Calu3 (cell line): ENCODE results near the gene CPT1A. TPM values are rescaled to one million over a fixed set of nuclear protein-coding genes. Genes with fewer than 3 reads are reported as not detected.

Source experiments
- BruUV-seq: library from RNA; stranded (reverse); fragments of 400-500 nt; replicated peaks from 2 replicates; lab custom pipeline; 2021; lab: Mats Ljungman, UMichigan
- CTCF ChIA-PET: fragments of 300-600 bp; sonication (Branson Sonifier 250); formaldehyde crosslinking; loops from one replicate; lab custom pipeline; 2022; ENCODE audit warnings: antibody characterized with exemption; lab: Charles Lee
- DNase-seq: peaks from one replicate; pipeline ENCODE4 v3.0.0; 2022
- H3K27ac Mint-ChIP-seq: one replicate; pipeline ENCODE4 v1.8.0; 2022; ENCODE audit warnings: mixed read lengths; ENCODE audit not compliant: unreplicated experiment
- H3K27me3 Mint-ChIP-seq: one replicate; pipeline ENCODE4 v1.8.0; 2022; ENCODE audit warnings: mixed read lengths; ENCODE audit not compliant: unreplicated experiment
- H3K36me3 Mint-ChIP-seq: one replicate; pipeline ENCODE4 v1.8.0; 2022; ENCODE audit warnings: mild to moderate bottlenecking, moderate library complexity, mixed read lengths; ENCODE audit not compliant: insufficient read depth, unreplicated experiment
- H3K4me1 Mint-ChIP-seq: one replicate; pipeline ENCODE4 v1.8.0; 2022; ENCODE audit warnings: mild to moderate bottlenecking, low read depth, mixed read lengths; ENCODE audit not compliant: unreplicated experiment
- H3K4me3 Mint-ChIP-seq: one replicate; pipeline ENCODE4 v1.8.0; 2022; ENCODE audit warnings: mild to moderate bottlenecking, low read depth, moderate library complexity, mixed read lengths; ENCODE audit not compliant: unreplicated experiment
- H3K9me3 Mint-ChIP-seq: one replicate; pipeline ENCODE4 v1.8.0; 2022; ENCODE audit warnings: low read depth, mixed read lengths; ENCODE audit not compliant: unreplicated experiment
- CTCF ChIP-seq: fragments of 200-600 bp; IDR thresholded peaks from one replicate; pipeline ENCODE4 v1.8.0; 2022; ENCODE audit warnings: antibody characterized with exemption; ENCODE audit not compliant: unreplicated experiment
- intact Hi-C: fragments of 100-400 bp; cut with micrococcal nuclease; formaldehyde crosslinking; loops from one replicate; pipeline ENCODE4 v1.10.0; 2022; ENCODE audit not compliant: unreplicated experiment
- total RNA-seq: library from RNA; stranded (reverse); gene quantifications from 2 replicates; pipeline ENCODE4 v1.2.3, GENCODE V29; 2022

CPT1A gene
- total RNA-seq, 1 experiment from 2014 or later: 45.9 TPM

GRCh38 chr11:68808787-68809186 lies 32.9 kb downstream of the CPT1A start:
- intact Hi-C loops: no loop called here
- DNase-seq: no peak
- Mint-ChIP-seq H3K9me3 (no peaks in the 10 kb centered on the region), H3K4me1 (no peaks in the 10 kb centered on the region), H3K36me3 (peaks cover 19% of the 10 kb centered on the region), H3K27me3 (no peaks in the 10 kb centered on the region), H3K27ac (no peak overlapping the region), H3K4me3 (no peak overlapping the region)
- no peak for TF ChIP-seq CTCF
- CTCF ChIA-PET: interaction anchor here (0.6 kb wide), 1 partner anchor 34 kb away, joined by 5 read pairs; no protein-coding TSS in a partner anchor
- BruUV-seq: no TSS peak

GRCh38 chr11:68806931-68807844 lies 34.5 kb downstream of the CPT1A start:
- TF ChIP-seq CTCF: no peak
- BruUV-seq: no TSS peak
- CTCF ChIA-PET: no interaction called here
- H3K9me3 Mint-ChIP-seq: no peaks in the 10 kb centered on the region
- H3K27ac Mint-ChIP-seq: no peak overlapping the region
- no peaks in the 10 kb centered on the region for H3K4me1 Mint-ChIP-seq
- no peak for DNase-seq
- peaks cover 12% of the 10 kb centered on the region for H3K36me3 Mint-ChIP-seq
- no peak overlapping the region for H3K4me3 Mint-ChIP-seq
- no peaks in the 10 kb centered on the region for H3K27me3 Mint-ChIP-seq
- intact Hi-C loops: no loop called here

- H3K27me3 Mint-ChIP-seq: no peaks in the 10 kb centered on the region
- intact Hi-C loops: no loop called here
- no peaks in the 10 kb centered on the region for H3K4me1 Mint-ChIP-seq
- H3K27ac Mint-ChIP-seq: no peak overlapping the region
- CTCF ChIA-PET: interaction anchor here (0.6 kb wide), 1 partner anchor 8 kb away, joined by 5 read pairs; no protein-coding TSS in a partner anchor
- no peaks in the 10 kb centered on the region for H3K9me3 Mint-ChIP-seq
- H3K36me3 Mint-ChIP-seq: peaks cover 14% of the 10 kb centered on the region
- DNase-seq: no peak
- no peak for TF ChIP-seq CTCF
- H3K4me3 Mint-ChIP-seq: no peak overlapping the region
- BruUV-seq: no TSS peak
Measured at GRCh38 chr11:68804786-68805185, 36.9 kb downstream of the CPT1A start.

GRCh38 chr11:68803766-68804165 lies 38.0 kb downstream of the CPT1A start:
- no TSS peak for BruUV-seq
- H3K4me3 Mint-ChIP-seq: no peak overlapping the region
- CTCF ChIA-PET: interaction anchor here (0.6 kb wide), 1 partner anchor 121 kb away, joined by 3 read pairs; no protein-coding TSS in a partner anchor
- H3K4me1 Mint-ChIP-seq: no peaks in the 10 kb centered on the region
- H3K9me3 Mint-ChIP-seq: no peaks in the 10 kb centered on the region
- no peaks in the 10 kb centered on the region for H3K27me3 Mint-ChIP-seq
- DNase-seq: no peak
- no peak for TF ChIP-seq CTCF
- H3K27ac Mint-ChIP-seq: no peak overlapping the region
- intact Hi-C loops: no loop called here
- peaks cover 13% of the 10 kb centered on the region for H3K36me3 Mint-ChIP-seq
